ENCODE measurements around the gene PARS2.

PARS2 gene

DNA sequence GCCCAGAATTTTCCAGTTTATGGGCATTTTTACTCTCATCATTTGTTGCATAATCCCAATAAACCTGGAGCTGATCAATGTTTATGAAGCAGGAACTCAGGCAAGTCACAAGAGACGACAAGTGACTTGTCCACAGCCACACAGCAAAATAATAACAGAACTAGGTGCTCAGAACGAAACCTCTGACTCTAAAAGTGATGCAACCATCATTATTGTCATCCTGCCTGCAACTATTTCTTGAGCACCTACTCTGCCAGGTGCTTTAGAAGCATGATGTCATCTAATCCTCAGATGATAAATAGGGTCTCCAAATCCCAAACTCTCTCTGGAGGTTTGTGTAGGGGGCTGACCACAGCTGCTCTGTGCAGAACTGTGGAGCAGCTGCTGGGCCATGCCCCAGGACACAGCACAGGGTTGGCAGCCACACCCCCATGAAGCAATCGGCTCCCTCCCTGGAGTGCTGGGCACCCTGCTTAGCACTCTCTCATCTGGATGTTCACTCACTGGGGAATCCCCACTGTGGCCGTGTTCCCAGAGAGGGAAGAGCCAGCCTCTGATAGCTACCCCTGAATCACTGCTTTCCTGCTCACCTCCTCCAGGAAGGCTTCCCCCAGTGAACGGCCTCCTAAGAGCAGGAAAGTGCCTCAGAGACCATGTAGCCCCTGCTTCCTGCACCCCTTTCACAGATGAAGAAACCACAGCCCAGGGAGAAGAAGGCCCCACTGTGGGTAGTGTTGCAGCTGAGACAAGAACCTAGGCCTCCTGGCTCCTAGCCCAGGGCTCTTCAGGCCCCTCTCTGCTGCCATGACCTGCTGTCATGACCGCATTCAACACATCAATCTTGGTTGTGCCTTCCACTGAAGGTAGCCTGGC lies 34.7 kb upstream of the PARS2 start:
- TF ChIP-seq, protein P1, sequence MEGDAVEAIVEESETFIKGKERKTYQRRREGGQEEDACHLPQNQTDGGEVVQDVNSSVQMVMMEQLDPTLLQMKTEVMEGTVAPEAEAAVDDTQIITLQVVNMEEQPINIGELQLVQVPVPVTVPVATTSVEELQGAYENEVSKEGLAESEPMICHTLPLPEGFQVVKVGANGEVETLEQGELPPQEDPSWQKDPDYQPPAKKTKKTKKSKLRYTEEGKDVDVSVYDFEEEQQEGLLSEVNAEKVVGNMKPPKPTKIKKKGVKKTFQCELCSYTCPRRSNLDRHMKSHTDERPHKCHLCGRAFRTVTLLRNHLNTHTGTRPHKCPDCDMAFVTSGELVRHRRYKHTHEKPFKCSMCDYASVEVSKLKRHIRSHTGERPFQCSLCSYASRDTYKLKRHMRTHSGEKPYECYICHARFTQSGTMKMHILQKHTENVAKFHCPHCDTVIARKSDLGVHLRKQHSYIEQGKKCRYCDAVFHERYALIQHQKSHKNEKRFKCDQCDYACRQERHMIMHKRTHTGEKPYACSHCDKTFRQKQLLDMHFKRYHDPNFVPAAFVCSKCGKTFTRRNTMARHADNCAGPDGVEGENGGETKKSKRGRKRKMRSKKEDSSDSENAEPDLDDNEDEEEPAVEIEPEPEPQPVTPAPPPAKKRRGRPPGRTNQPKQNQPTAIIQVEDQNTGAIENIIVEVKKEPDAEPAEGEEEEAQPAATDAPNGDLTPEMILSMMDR (IDR thresholded peaks at IDR 0.05; ENCODE audit: borderline replicate concordance, insufficient read depth, low read depth, low read length): no peak
- H3K4me3 ChIP-seq (ENCODE audit: low read depth, low read length): no peak overlapping the region

DNA sequence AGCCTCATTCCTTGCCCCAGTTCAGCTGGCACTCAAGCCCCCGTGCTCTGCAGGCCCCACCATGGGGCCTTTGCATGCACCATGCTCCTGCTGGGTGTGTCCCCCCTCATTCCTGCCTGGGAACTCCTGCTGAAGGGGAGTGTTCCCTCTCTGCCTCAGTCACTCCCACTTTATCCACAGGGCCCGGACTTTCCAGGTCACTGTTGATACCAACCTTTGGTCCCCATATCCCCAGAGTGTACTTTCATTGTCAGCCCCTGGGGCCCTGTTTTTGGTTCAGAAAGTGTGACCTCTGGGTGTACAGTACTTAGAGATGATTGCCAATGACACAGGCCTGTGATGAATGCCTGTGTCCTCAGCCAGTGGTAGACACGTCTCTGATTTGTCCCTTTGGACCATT lies 33.9 kb upstream of the PARS2 start:
- TF ChIP-seq, protein P1 (IDR thresholded peaks at IDR 0.05; ENCODE audit: borderline replicate concordance, insufficient read depth, low read depth, low read length): no peak
- H3K4me3 ChIP-seq (ENCODE audit: low read depth, low read length): no peak overlapping the region

DNA sequence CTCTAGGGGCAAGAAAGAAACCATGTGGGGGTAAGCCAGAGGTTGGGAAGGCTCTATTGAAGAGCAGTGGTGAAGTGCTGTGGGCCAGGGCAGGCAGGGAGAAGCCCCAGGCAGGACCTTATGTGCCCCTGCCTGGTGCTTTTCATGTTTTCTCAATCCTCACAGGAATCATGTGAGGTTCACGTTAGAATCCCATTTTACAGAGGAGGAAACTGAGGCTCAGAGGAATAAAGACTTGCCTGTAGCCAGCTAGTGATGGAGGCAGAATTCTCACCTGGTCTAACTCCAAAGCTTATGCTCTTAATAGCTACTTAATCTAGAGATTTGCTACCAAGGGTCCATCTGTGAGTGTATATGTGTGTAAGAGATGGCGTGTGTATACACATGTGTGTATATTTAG lies 32.6 kb upstream of the PARS2 start:
- TF ChIP-seq, protein P1 (IDR thresholded peaks at IDR 0.05; ENCODE audit: borderline replicate concordance, insufficient read depth, low read depth, low read length): no peak

DNA sequence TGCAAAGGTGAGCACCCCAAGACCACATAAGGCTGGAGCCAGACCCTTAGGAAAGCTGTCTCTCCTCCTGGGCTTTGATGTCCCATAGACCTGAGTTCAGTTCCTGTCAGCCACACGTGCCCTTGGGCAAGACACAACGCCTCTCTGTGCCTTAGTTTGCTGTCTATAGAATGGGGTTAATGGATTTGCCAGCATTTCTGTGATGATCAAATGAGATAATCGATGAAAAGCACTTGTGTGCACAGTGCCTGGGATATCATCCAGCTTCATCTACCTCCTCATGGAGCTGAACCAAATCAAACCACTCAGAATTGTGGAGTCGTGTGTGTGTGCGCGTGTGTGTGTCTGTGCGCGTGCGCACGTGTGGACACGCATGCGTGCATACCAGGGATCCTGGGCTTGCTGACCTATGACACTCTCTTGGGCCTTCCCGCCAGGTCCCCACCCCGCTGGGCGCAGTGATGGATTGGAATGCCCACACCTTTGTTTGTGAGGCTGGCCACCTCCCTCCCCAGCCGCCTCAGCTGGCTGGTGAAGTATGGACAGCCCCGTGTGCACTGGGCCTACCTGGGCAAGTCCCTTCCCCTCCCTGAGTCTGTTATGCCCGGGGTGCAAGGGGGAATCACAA lies 31.6 kb upstream of the PARS2 start:
- TF ChIP-seq, protein P1 (IDR thresholded peaks at IDR 0.05; ENCODE audit: borderline replicate concordance, insufficient read depth, low read depth, low read length): no peak
- H3K4me3 ChIP-seq (ENCODE audit: low read depth, low read length): no peak overlapping the region

More for the DNA sequence above, 32.6 kb upstream of the PARS2 start:
- no peak overlapping the region for H3K4me3 ChIP-seq (ENCODE audit: low read depth, low read length)

DNA sequence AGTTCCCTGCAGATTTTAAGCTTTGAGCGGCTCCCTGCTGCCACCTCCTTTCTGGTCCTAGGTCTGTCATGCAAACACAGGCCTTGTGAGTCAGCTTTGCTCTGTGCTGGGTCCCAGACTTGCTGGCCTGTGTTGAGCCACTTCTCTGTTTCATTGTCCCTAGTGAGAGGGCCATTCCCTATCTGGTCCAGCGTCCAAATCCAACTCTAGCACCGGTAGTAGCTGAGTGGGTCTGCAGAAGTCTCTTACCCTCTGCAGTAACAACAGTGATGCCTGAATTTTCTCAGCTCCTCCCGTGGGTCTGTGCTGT lies 31.0 kb upstream of the PARS2 start:
- TF ChIP-seq, protein P1 (IDR thresholded peaks at IDR 0.05; ENCODE audit: borderline replicate concordance, insufficient read depth, low read depth, low read length): no peak
- no peak overlapping the region for H3K4me3 ChIP-seq (ENCODE audit: low read depth, low read length)

DNA sequence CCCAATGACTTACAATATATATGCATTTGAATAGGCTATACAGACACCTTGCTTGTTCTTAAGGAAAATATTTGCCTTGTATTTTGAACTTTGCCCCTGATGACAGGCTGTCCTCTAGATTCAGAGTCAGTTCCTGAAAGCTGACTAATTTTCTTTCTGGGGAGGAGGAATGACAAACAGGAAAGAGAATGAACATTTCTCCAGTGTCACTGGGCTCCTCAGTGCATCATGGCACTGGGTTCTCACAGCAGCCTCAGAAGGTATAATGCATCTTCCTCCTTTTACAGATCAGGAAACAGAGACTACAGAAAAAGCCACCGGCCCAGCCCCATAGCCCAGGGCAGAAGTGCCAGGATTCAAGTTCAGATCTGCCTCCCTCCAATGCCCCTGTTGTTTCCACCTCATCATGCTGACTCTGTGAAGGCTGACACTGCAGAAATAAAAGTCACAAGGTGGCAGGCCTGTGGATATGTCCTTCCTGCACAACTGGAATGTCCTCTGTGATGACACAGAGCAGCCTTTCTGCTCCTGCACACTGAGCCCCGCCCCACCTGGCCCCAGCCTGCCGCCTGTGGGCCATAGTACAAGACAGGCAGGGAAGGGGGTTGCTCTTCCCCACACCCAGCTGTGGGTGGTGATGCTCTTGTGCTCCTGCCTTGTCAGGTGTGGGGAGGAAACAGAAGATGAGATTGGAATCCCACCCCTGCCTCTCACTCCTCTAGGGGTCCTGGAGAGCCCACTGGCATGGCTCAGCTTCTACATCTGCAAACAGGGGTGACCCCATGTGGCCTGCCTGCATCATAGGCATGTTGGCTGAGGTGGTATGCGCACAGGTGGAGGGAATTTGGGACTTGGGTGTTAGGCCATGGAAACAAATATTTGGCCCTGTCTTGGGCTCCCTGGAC lies 30.4 kb upstream of the PARS2 start:
- TF ChIP-seq, protein P1 (IDR thresholded peaks at IDR 0.05; ENCODE audit: borderline replicate concordance, insufficient read depth, low read depth, low read length): no peak
- no peak overlapping the region for H3K4me3 ChIP-seq (ENCODE audit: low read depth, low read length)

Measured in GM12875 (cell line).